Neutrophil (primary cell): ENCODE results near the gene FGD3.

Experiments used
- H3K27ac ChIP-seq: fragments of 200-600 bp; sonication (generic); 2 replicates; pipeline ENCODE4 v1.5.1; 2016; ENCODE audit warnings: mild to moderate bottlenecking, moderate library complexity
- H3K27me3 ChIP-seq: fragments of 200-600 bp; sonication (generic); 2 replicates; pipeline ENCODE4 v1.6.0; 2016; ENCODE audit warnings: mild to moderate bottlenecking
- H3K36me3 ChIP-seq: fragments of 200-600 bp; sonication (generic); 2 replicates; pipeline ENCODE4 v1.5.1; 2017
- H3K4me1 ChIP-seq, 2 experiments: fragments of 200-600 bp in 1 of 2; sonication (generic) in 1 of 2; 1 replicate in 1 of 2; 2 replicates in 1 of 2; pipeline versions ENCODE4 v1.5.1 to v1.6.1; 2013 to 2016; ENCODE audit warnings: low read depth in 1 of 2, low read length in 1 of 2, mild to moderate bottlenecking in 1 of 2, moderate library complexity in 1 of 2; ENCODE audit not compliant: control insufficient read depth in 1 of 2, insufficient read depth in 1 of 2
- H3K4me3 ChIP-seq, 2 experiments: fragments of 200-600 bp in 1 of 2; sonication (generic) in 1 of 2; 1 replicate in 1 of 2; 2 replicates in 1 of 2; pipeline ENCODE4 v1.5.1; 2013 to 2016; ENCODE audit warnings: low read depth in 1 of 2, low read length in 1 of 2, mild to moderate bottlenecking in 1 of 2, moderate library complexity in 1 of 2
- H3K9me3 ChIP-seq: fragments of 200-600 bp; sonication (generic); 2 replicates; pipeline ENCODE4 v1.5.1; 2016
- CTCF ChIP-seq: fragments of 200-600 bp; sonication (generic); IDR thresholded peaks from 2 replicates; pipeline ENCODE4 v1.5.1; 2016; ENCODE audit warnings: antibody characterized with exemption

The FGD3 gene

GRCh38 chr9:93020771-93021670 is 73.7 kb downstream of the FGD3 start:
- Histone ChIP-seq H3K36me3 (peaks cover 100% of the 10 kb centered on the region), H3K27me3 (no peaks in the 10 kb centered on the region), H3K4me1 (peaks cover 23 to 25% of the 10 kb centered on the region in 2 experiments), H3K4me3 (no peak overlapping the region), H3K27ac (peak overlapping the region; percentile 50), H3K9me3 (peaks cover 12% of the 10 kb centered on the region)
- TF ChIP-seq CTCF: no peak

GRCh38 chr9:93022066-93022465 is 74.7 kb downstream of the FGD3 start:
- TF ChIP-seq CTCF: no peak
- Histone ChIP-seq H3K4me1 (peaks cover 33 to 35% of the 10 kb centered on the region in 2 experiments), H3K9me3 (peaks cover 12% of the 10 kb centered on the region), H3K4me3 (no peak overlapping the region), H3K36me3 (peaks cover 100% of the 10 kb centered on the region), H3K27ac (peak overlapping the region; percentile 50), H3K27me3 (no peaks in the 10 kb centered on the region)

GRCh38 chr9:93022721-93023520 is 75.6 kb downstream of the FGD3 start:
- peaks cover 42 to 44% of the 10 kb centered on the region in 2 experiments for H3K4me1 ChIP-seq
- no peaks in the 10 kb centered on the region for H3K27me3 ChIP-seq
- H3K4me3 ChIP-seq: no peak overlapping the region
- TF ChIP-seq CTCF: no peak
- peak overlapping the region; percentile 50 for H3K27ac ChIP-seq
- H3K36me3 ChIP-seq: peaks cover 97% of the 10 kb centered on the region
- H3K9me3 ChIP-seq: peaks cover 12% of the 10 kb centered on the region

- no peak for TF ChIP-seq CTCF
- H3K27ac ChIP-seq: peak overlapping the region; percentile 50
- no peaks in the 10 kb centered on the region for H3K27me3 ChIP-seq
- peaks cover 47 to 49% of the 10 kb centered on the region in 2 experiments for H3K4me1 ChIP-seq
- H3K4me3 ChIP-seq: no peak overlapping the region
- peaks cover 12% of the 10 kb centered on the region for H3K9me3 ChIP-seq
- peaks cover 93% of the 10 kb centered on the region for H3K36me3 ChIP-seq
Measured at GRCh38 chr9:93023521-93023815, 76.1 kb downstream of the FGD3 start.

- H3K4me3 ChIP-seq: no peak overlapping the region
- TF ChIP-seq CTCF: no peak
- peaks cover 92% of the 10 kb centered on the region for H3K36me3 ChIP-seq
- peak overlapping the region; percentile 95 for H3K27ac ChIP-seq
- H3K9me3 ChIP-seq: peaks cover 12% of the 10 kb centered on the region
- no peaks in the 10 kb centered on the region for H3K27me3 ChIP-seq
- H3K4me1 ChIP-seq: peaks cover 58 to 60% of the 10 kb centered on the region in 2 experiments
Measured at GRCh38 chr9:93024646-93024910, 77.3 kb downstream of the FGD3 start.
